PC-3 (cell line): ENCODE measurements around the gene ENTR1. TPM values are rescaled to one million over a fixed set of nuclear protein-coding genes. Genes with fewer than 3 reads are reported as not detected.

Source experiments
- ATAC-seq: fragments of 200-7000 bp; cut with Tn5 transposase; 2 replicates; pipeline ENCODE4 v1.9.1; 2020; ENCODE audit warnings: mild to moderate bottlenecking, moderate library complexity
- BruUV-seq: library from RNA; stranded (reverse); fragments of 400-500 nt; replicated peaks from 2 replicates; lab custom pipeline; 2021; lab: Mats Ljungman, UMichigan
- CTCF ChIA-PET: fragments of 300-600 bp; sonication (Branson Sonifier 250); formaldehyde crosslinking; loops from one replicate; lab custom pipeline; 2022; ENCODE audit warnings: antibody characterized with exemption; lab: Charles Lee
- POLR2A ChIA-PET: fragments of 300-600 bp; sonication (Branson Sonifier 250); formaldehyde crosslinking; loops from one replicate; lab custom pipeline; 2022; ENCODE audit warnings: antibody characterized with exemption; ENCODE audit not compliant: unreplicated experiment; lab: Charles Lee
- DNase-seq: peaks from one replicate; pipeline ENCODE4 v3.0.0-alpha.2; 2015
- H2AFZ ChIP-seq: fragments of 300-600 bp; sonication (generic); 2 replicates; pipeline ENCODE4 v1.6.0; 2016; ENCODE audit warnings: antibody characterized with exemption, low read length
- H3F3A ChIP-seq: fragments of 300-600 bp; sonication (generic); one replicate; pipeline ENCODE4 v1.6.0; 2017; ENCODE audit warnings: antibody characterized with exemption, low read length, control low read depth, mild to moderate bottlenecking; ENCODE audit not compliant: unreplicated experiment
- H3K27ac ChIP-seq: fragments of 300-600 bp; sonication (generic); 2 replicates; pipeline ENCODE4 v1.5.1; 2016; ENCODE audit warnings: mild to moderate bottlenecking, low read length
- H3K27me3 ChIP-seq: fragments of 300-600 bp; sonication (generic); 2 replicates; pipeline ENCODE4 v1.6.1; 2016; ENCODE audit warnings: low read length, mixed read lengths
- H3K36me3 ChIP-seq: fragments of 300-600 bp; sonication (generic); 2 replicates; pipeline ENCODE4 v1.6.1; 2016; ENCODE audit warnings: low read depth, mixed run types, low read length, mixed read lengths
- H3K4me1 ChIP-seq: fragments of 300-600 bp; sonication (generic); 2 replicates; pipeline ENCODE4 v1.5.1; 2016; ENCODE audit warnings: low read length; ENCODE audit not compliant: insufficient read depth
- H3K4me2 ChIP-seq: fragments of 300-600 bp; sonication (generic); 2 replicates; pipeline ENCODE4 v1.6.0; 2016; ENCODE audit warnings: low read length
- H3K4me3 ChIP-seq: fragments of 300-600 bp; sonication (generic); 2 replicates; pipeline ENCODE4 v1.5.1; 2016; ENCODE audit warnings: mild to moderate bottlenecking, low read length, mixed read lengths
- H3K79me2 ChIP-seq: fragments of 300-600 bp; sonication (generic); 2 replicates; pipeline ENCODE4 v1.6.1; 2017; ENCODE audit warnings: low read length, mixed read lengths
- H3K9ac ChIP-seq: fragments of 300-600 bp; sonication (generic); 2 replicates; pipeline ENCODE4 v1.6.0; 2016; ENCODE audit warnings: mild to moderate bottlenecking, low read length
- H3K9me2 ChIP-seq: fragments of 300-600 bp; sonication (generic); replicated peaks from 2 replicates; pipeline ENCODE4 v1.6.1; 2016; ENCODE audit warnings: mixed run types, low read length, mixed read lengths
- H3K9me3 ChIP-seq: fragments of 300-600 bp; sonication (generic); 2 replicates; pipeline ENCODE4 v1.6.1; 2016; ENCODE audit warnings: low read length, mixed read lengths
- H4K20me1 ChIP-seq: fragments of 300-600 bp; sonication (generic); 2 replicates; pipeline ENCODE4 v1.6.1; 2016; ENCODE audit warnings: low read length, mixed read lengths
- EZH2 ChIP-seq: fragments of 300-600 bp; sonication (generic); IDR thresholded peaks from one replicate; pipeline ENCODE4 v1.6.1; 2017; ENCODE audit warnings: antibody characterized with exemption, mild to moderate bottlenecking, low read length; ENCODE audit not compliant: unreplicated experiment
- EZH2phosphoT487 ChIP-seq: fragments of 300-600 bp; sonication (generic); IDR thresholded peaks from 2 replicates; pipeline ENCODE4 v1.6.1; 2018; ENCODE audit warnings: mild to moderate bottlenecking, antibody characterized with exemption, low read length, borderline replicate concordance
- intact Hi-C: fragments of 100-400 bp; cut with micrococcal nuclease; formaldehyde crosslinking; loops from 2 replicates; pipeline ENCODE4 v1.9.0; 2023
- total RNA-seq: library from RNA; depleted of rRNA; stranded (reverse); fragments of >200 nt; gene quantifications from 2 replicates; pipeline ENCODE4 v1.2.3, GENCODE V29; 2014
- TF ChIP-seq, protein P1 (sequence below): fragments of 300-600 bp; sonication (generic); conservative IDR thresholded peaks from 2 replicates; pipeline ENCODE4 v1.5.1; 2017; ENCODE audit warnings: antibody characterized with exemption, low read depth, mild to moderate bottlenecking, low read length

Gene ENTR1
- total RNA-seq, 1 experiment from 2014 or later, result 32.3 TPM

- no peak overlapping the region for H3K9ac ChIP-seq
- ATAC-seq, result no peak
- H3K4me2 ChIP-seq, result no peak overlapping the region
- H3K4me1 ChIP-seq, result no peaks in the 10 kb centered on the region
- CTCF ChIA-PET, result no interaction called here
- no peak overlapping the region for H3K27ac ChIP-seq
- DNase-seq, result no peak
- POLR2A ChIA-PET, result no interaction called here
- H3K27me3 ChIP-seq, result no peaks in the 10 kb centered on the region
- H2AFZ ChIP-seq, result no peak overlapping the region
- no peak overlapping the region for H3K4me3 ChIP-seq
- H3K9me3 ChIP-seq, result no peaks in the 10 kb centered on the region
- no peaks in the 10 kb centered on the region for H4K20me1 ChIP-seq
- H3K36me3 ChIP-seq, result peaks cover 15% of the 10 kb centered on the region
- BruUV-seq, result no TSS peak
- H3F3A ChIP-seq, result no peaks in the 10 kb centered on the region
- H3K79me2 ChIP-seq, result no peaks in the 10 kb centered on the region
- TF ChIP-seq EZH2phosphoT487 (no peak), EZH2 (no peak)
- TF ChIP-seq, protein P1, sequence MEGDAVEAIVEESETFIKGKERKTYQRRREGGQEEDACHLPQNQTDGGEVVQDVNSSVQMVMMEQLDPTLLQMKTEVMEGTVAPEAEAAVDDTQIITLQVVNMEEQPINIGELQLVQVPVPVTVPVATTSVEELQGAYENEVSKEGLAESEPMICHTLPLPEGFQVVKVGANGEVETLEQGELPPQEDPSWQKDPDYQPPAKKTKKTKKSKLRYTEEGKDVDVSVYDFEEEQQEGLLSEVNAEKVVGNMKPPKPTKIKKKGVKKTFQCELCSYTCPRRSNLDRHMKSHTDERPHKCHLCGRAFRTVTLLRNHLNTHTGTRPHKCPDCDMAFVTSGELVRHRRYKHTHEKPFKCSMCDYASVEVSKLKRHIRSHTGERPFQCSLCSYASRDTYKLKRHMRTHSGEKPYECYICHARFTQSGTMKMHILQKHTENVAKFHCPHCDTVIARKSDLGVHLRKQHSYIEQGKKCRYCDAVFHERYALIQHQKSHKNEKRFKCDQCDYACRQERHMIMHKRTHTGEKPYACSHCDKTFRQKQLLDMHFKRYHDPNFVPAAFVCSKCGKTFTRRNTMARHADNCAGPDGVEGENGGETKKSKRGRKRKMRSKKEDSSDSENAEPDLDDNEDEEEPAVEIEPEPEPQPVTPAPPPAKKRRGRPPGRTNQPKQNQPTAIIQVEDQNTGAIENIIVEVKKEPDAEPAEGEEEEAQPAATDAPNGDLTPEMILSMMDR, result no peak
- intact Hi-C loops, result no loop called here
- no peaks in the 10 kb centered on the region for H3K9me2 ChIP-seq
Observed at GRCh38 chr9:136454026-136454796, 43.8 kb upstream of the ENTR1 start.

DNA sequence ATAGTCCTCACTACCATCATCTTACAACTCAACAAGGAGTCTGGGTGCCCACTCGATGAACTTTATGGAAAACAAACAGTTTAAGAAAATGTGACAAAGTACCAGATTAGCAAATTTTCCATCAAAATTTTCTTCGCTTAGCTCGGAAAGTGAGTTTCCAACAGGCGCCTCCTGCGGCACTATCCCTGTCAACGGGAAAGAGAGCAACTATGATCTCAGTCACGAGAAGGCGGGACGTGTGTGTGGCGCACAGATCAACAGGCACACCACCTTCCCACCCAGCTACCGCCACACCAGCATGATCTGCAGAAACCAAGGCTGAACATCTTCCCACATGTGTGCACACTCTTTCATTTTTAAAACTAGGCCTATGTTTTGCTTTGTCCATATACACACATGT, 42.9 kb upstream of the ENTR1 start:
- Histone ChIP-seq H3K4me1 (no peaks in the 10 kb centered on the region), H3F3A (no peaks in the 10 kb centered on the region), H3K27me3 (no peaks in the 10 kb centered on the region), H3K9me2 (no peaks in the 10 kb centered on the region), H3K36me3 (peaks cover 11% of the 10 kb centered on the region; the same call in 1 of the 2 replicates), H4K20me1 (no peaks in the 10 kb centered on the region), H3K4me2 (no peak overlapping the region), H3K27ac (no peak overlapping the region), H3K9ac (no peak overlapping the region), H3K79me2 (no peaks in the 10 kb centered on the region), H3K4me3 (no peak overlapping the region), H3K9me3 (no peaks in the 10 kb centered on the region), H2AFZ (no peak overlapping the region)
- DNase-seq, result no peak
- TF ChIP-seq EZH2phosphoT487 (no peak), EZH2 (no peak)
- TF ChIP-seq, protein P1, result no peak
- CTCF ChIA-PET, result no interaction called here
- intact Hi-C loops, result no loop called here
- ATAC-seq, result no peak
- BruUV-seq, result no TSS peak
- POLR2A ChIA-PET, result no interaction called here

GRCh38 chr9:136451221-136451877, 40.9 kb upstream of the ENTR1 start:
- no peak overlapping the region for H2AFZ ChIP-seq
- no peaks in the 10 kb centered on the region for H3K79me2 ChIP-seq
- H3K27me3 ChIP-seq, result no peaks in the 10 kb centered on the region
- no peak overlapping the region for H3K9ac ChIP-seq
- no peak overlapping the region for H3K4me2 ChIP-seq
- no peak overlapping the region for H3K4me3 ChIP-seq
- no peaks in the 10 kb centered on the region for H3K4me1 ChIP-seq
- no peaks in the 10 kb centered on the region for H3F3A ChIP-seq
- H3K9me2 ChIP-seq, result no peaks in the 10 kb centered on the region
- no peaks in the 10 kb centered on the region for H3K9me3 ChIP-seq
- H3K36me3 ChIP-seq, result peaks cover 11% of the 10 kb centered on the region; the same call in 1 of the 2 replicates
- no TSS peak for BruUV-seq
- no peak for ATAC-seq
- TF ChIP-seq, protein P1, result peak; percentile 27; the same call in 1 of the 2 replicates
- no peak for TF ChIP-seq EZH2phosphoT487
- no peaks in the 10 kb centered on the region for H4K20me1 ChIP-seq
- H3K27ac ChIP-seq, result no peak overlapping the region
- intact Hi-C loops, result no loop called here
- ChIA-PET POLR2A (no interaction called here), CTCF (no interaction called here)
- DNase-seq, result no peak
